IPS-18c (cell line): ENCODE results near the gene FGD1.
A peak's percentile ranks its signal among the peaks of the same experiment; 100 is the strongest.
"Not testable (repeated sequence)": the region's sequence is repeated elsewhere in the genome, so short reads cannot be mapped to it uniquely, and the experiment has no call there.

Source experiments
- H3K4me3 ChIP-seq: 2 replicates; pipeline ENCODE4 v1.7.0; 2013; ENCODE audit warnings: low read depth, mild to moderate bottlenecking, low read length, moderate library complexity; ENCODE audit not compliant: insufficient read depth
- H3K9me3 ChIP-seq: one replicate; pipeline ENCODE4 v1.6.1; 2013; ENCODE audit warnings: mild to moderate bottlenecking, low read length, moderate library complexity; ENCODE audit not compliant: control insufficient read depth, insufficient read depth

Gene FGD1

GRCh38 chrX:54495814-54496516 lies at the start of gene FGD1:
FGD1 (minus strand) TSS chrX:54496234; CDS start chrX:54495432, 802 bp downstream.
- Histone ChIP-seq H3K9me3 (peaks cover 22% of the 10 kb centered on the region), H3K4me3 (peak within 1 kb of the TSS; percentile 51)

- not testable (repeated sequence) for H3K9me3 ChIP-seq, H3K4me3 ChIP-seq
Observed at GRCh38 chrX:54542239-54542638, 46.2 kb upstream of the FGD1 start.

DNA sequence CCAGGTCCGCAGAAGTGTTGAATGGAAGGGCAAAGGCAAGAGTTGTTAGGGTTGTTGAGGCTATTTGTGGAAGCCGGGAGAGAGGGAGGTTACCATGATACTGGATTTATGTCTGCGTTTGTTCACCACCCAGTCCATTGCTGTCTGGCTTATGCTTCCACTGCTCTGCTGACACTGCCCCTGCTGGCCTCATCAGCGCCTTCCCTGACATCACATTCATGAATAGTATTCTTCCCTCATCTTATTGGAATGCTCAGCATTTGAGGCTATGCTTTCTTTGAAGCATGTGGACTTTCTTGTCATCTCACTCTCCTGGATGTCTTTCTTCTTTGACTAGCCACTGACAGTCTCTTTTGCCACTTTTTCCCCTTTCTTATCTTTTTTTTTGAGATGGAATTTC lies 44.3 kb upstream of the FGD1 start:
- Histone ChIP-seq H3K4me3 (no peak overlapping the region), H3K9me3 (peaks cover 10% of the 10 kb centered on the region)

- Histone ChIP-seq H3K4me3 (no peak overlapping the region), H3K9me3 (peaks cover 10% of the 10 kb centered on the region)
Observed at GRCh38 chrX:54534271-54534670, 38.2 kb upstream of the FGD1 start.

DNA sequence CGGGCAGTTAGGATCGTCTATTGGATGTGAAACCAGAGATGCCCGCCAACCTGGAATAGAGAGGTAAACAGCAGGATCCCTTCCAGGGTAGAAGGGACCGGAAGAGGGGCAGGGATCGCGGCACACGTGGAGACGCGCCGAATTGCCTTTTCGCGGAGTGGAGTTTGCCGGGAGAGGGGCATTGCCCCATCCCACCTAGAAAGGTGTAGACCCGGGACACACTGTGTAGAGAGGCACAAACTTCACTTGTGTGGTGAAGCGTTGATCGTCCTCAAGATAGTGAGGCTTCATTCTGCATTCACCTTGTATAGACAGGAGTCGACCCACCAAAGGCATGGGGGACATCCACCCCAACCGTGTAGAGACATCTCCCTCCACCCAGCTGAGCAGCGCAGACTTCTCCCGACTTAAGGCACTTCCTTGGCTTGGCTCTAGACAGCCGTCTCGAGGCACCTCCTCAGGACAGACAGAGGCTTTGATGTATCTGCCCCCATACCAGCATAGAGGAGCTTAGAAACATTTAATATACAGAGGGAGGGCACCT lies 34.4 kb upstream of the FGD1 start:
- Histone ChIP-seq H3K9me3 (peaks cover 9% of the 10 kb centered on the region), H3K4me3 (peak overlapping the region; percentile 65)

DNA sequence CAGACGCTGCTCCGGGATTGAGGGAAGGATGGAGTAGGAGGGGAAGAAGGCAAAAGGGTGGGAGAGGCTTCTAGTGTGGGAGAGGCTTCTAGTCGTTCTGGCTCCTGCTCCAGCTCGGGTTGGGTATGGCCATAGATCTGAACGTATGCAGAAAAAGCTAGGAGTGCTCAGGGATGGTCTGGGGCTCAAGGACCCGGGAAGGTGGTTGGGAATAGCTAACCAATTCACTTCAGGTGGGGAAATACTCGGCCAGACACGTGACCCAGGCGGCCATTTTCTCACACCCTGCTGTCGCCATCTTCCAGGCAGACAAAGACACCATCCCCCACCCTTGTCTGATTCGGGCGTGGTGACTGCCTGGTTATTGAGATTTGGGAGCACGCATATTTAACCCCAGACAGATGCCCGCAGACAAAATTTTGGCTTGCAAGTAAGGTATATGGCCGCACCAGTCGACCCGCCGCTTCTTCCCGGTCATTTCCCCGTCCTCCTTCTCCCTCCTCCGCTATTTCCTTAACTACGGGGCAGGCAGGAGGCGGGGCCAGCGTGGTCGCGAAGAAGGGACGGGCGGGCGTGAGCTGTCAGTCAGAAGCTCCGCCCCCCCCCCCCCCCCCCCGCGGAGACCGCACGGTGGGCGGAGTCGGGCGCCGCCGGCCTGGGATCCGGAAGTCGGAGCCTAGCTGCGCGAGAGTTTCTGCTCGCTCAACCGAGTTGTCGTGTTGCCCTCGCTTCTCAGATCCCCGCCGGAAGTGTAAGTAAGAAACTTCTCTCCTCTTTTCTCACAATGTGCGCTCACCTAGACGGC lies 33.7 kb upstream of the FGD1 start, which contains the start of gene GNL3L:
GNL3L (plus strand) TSS at position 668 of the 805 bp plus-strand sequence. CDS start 2,348 bp downstream, outside the sequence.
- peak within 1 kb of the TSS; percentile 65 for H3K4me3 ChIP-seq
- H3K9me3 ChIP-seq: peaks cover 12% of the 10 kb centered on the region

DNA sequence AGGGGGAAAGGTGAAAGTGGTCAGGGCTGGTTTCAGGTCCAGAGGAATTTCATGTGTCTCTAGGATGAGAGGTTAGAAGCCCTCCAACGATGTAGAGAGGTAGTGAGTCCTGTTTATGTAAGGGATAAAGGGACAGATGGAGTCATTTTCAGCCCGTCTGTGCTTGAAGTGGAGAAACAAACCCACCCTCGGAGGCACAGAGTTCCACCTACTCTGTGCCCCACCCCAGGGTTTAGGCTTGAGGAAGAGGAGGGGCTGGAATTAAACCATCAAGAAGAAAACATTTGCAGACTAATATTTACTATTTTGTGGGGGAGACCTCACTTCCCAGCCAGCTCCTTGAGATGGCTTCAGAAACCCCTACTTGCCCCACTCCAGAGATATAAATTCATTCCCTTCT lies 33.1 kb upstream of the FGD1 start:
- H3K4me3 ChIP-seq: 0 out of 2 replicates have a peak overlapping the region, but pooled peaks have one; percentile 57
- H3K9me3 ChIP-seq: peaks cover 12% of the 10 kb centered on the region

- H3K4me3 ChIP-seq: no peak overlapping the region
- peaks cover 7% of the 10 kb centered on the region for H3K9me3 ChIP-seq
Observed at GRCh38 chrX:54509400-54509799, 13.4 kb upstream of the FGD1 start.

GRCh38 chrX:54496936-54497335 lies 902 bp upstream of the FGD1 start:
- Histone ChIP-seq H3K4me3 (no peak overlapping the region), H3K9me3 (peaks cover 19% of the 10 kb centered on the region)

DNA sequence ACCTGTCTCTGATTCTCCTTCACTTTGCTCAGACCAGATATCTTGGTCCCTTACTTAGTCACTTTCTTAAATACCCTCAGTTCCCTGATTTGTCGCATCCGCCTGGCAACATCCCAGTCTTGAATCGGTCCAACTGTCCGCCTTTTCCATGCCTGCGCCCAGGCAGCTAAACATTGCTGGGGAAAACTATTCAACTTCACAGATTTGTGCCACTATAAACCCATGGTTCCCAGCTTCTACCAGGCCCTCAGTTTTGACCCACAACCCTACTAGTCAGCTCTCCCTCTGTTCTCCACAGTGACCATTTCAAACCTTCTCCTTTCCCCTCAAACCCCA lies 451 bp upstream of the FGD1 start:
- Histone ChIP-seq H3K9me3 (peaks cover 19% of the 10 kb centered on the region), H3K4me3 (peak overlapping the region; percentile 20; the same call in 1 of the 2 replicates)

DNA sequence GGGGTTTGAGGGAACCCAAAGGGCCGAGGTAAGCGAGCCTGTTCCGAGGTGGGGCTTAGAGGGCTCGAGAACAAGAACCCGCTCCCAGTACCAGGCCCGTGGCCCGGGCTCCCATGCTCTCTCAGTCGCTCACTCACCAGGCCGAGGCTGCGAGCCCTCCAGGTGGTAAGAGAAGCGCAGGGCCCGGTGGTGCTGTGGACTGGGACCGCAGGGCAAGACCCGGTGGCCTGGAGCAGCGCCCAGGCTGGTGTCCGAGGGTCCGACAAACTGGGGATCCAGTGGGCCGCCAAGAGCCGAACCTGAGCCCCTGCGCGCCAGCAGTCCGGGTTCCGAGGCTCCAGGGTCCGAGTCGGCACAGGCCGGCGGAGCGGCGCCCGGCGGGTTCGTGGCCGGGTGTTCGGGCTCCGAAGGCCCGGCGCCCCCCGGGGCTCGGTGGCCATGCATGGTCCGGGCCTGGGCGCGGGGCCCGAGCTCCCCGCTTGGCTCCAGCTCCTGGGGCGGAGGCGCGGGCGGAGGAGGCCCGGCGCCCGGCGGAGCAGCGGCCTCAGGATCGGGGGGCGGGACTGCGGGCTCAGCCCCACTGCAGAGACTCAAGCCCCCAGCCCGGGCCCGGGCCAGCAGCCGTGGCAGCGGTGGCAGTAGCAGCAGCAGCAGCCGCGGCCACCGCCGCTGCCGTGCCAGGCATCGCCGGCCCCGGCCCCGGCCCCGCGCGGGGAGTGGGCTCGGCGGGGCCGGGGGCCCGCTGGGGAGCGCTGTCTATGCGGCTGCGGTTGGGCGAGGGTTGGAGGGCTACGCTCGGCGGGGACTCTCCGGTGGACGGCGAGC lies 833 bp downstream of the FGD1 start:
- peak overlapping the region; percentile 51 for H3K4me3 ChIP-seq
- H3K9me3 ChIP-seq: peaks cover 21% of the 10 kb centered on the region

DNA sequence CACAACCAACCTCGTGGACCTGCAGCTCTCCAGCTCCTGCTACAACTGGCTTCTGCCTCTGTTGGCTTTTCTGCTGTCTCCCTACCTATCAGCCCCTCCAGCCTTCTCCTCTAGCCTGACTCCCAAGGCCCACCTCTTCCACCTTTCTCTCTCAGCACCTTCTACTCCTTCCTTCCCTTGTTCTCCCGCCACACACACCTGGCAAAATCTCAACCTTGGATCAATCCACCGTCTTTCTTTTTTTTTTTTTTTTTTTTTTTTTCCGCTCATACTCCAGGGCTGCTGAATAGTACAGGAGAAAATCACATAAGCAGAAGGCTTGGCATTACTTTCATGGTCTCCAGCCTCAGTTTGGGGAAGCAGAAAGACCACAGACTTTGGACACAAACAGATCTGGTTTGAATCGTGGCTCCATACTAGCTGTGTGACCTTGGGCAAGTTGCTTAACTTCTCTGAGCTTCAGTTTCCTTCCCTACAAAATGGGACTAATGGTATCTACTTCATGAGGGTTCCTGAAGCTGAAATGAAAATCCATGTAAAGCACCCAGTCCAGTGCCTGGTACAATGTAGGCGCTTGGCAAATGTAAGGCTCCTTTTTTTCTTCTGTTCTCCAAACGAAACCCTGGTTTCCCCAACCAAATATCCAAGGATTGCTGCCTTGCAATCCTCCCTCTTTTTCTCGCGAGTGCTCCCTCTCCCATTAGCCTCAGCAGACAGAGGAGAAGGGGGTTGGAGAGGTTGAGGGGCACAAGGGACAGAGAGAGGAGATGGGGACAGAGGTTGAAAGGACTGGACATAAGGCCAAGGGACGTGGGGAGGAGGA lies 1.7 kb downstream of the FGD1 start:
- H3K9me3 ChIP-seq: peaks cover 20% of the 10 kb centered on the region
- peak overlapping the region; percentile 51 for H3K4me3 ChIP-seq

DNA sequence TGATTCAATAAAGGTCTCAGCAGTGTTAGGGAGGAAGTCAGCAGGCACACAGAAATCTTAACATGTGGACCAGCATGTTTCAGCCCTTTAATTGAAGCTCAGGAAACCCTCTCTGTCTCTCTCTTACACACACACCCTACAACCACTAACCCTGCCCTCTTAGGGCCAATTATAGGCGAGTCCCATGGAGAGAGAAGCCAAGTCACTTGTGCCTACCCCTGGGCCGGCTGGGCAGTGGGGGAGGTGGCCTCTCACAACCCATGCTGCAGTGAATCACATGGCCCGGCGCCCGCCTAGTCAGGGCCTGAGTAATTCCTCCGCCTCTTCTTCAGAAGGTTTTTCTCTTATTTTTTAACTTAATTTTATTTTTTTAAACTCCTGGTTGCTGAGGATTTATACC lies 3.7 kb downstream of the FGD1 start:
- no peak overlapping the region for H3K4me3 ChIP-seq
- H3K9me3 ChIP-seq: peaks cover 10% of the 10 kb centered on the region

- H3K9me3 ChIP-seq, H3K4me3 ChIP-seq: not testable (repeated sequence)
Observed at GRCh38 chrX:54489819-54490218, 6.2 kb downstream of the FGD1 start.

DNA sequence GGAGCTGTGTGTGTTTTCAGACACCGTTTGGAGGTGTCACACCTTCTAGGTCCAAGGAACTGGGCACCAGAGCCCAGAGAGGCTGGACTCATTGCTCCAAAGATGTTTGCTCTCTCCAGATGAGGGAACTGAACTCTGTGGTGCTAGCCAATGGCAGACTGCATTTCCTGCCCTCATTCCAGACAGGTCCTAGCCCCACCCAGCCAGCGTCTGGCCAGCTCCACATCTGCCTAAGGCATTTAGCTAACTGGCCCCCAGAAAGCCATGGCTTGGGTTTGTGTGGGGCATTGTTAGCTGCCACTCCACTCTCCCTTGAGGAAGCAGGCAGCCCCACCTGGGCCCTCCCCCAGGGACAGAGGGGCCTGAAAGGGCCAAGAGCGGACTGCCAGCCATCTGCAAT lies 11.4 kb downstream of the FGD1 start:
- H3K9me3 ChIP-seq: peaks cover 7% of the 10 kb centered on the region
- no peak overlapping the region for H3K4me3 ChIP-seq

DNA sequence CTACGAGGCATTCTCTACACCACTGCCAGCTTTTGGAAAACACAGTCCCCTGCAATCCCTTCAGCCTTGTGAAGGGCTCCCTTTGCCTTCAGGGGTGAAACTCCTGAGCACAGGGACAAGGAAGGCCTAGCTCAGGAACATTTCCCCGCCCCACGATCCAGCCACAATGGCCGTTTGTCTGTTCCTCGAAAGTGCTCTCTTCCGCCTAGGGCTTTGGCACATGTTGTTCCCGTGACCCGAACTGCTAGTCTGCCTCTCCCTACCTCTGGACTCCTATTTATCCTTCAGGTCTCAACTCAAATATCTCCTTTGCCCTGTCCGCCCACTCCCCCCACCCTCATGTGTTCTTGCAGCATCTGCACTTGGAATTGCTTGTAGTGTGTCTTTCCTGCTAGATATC lies 12.1 kb downstream of the FGD1 start:
- H3K4me3 ChIP-seq: no peak overlapping the region; the same call in 1 of the 2 replicates
- H3K9me3 ChIP-seq: peaks cover 10% of the 10 kb centered on the region
